NCI-H526 treated with DMSO at 0.1 percent for 48 hours (cell line): ENCODE results near the gene IL18.
"Not testable (repeated sequence)": the region's sequence is repeated elsewhere in the genome, so short reads cannot be mapped to it uniquely, and the experiment has no call there.

Source experiments
- DNase-seq: peaks from one replicate; lab custom pipeline; 2025; lab: John Stamatoyannopoulos, UW

IL18 gene

DNA sequence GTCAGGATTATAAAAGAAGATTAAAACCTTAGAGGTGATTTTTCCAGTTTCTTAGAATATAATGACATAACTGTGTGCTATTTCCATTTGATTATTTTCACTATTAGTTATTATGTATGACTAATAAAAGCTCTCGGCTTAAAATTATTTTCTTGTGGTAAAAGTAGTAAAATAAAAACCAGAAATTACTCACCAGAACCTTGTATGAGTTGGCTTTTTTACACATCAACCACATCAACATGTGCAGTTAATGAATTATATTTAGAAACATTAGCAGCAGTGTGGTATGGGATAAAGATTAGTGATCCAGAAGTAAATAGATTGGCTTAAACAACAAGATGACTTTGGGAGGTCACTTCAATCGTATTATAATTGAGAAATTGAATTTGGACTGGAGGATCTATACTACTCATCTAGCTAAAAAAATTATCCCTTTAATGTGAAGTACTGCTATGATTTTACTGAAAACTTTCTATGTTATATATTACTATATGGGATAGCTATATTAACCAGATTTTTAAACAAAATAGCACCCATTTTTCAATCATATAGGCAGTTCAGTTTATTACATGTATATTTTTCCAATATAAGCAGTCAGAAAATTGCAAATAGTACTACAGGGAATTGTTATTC is 8.6 kb upstream of the IL18 start:
- no peak for DNase-seq

DNA sequence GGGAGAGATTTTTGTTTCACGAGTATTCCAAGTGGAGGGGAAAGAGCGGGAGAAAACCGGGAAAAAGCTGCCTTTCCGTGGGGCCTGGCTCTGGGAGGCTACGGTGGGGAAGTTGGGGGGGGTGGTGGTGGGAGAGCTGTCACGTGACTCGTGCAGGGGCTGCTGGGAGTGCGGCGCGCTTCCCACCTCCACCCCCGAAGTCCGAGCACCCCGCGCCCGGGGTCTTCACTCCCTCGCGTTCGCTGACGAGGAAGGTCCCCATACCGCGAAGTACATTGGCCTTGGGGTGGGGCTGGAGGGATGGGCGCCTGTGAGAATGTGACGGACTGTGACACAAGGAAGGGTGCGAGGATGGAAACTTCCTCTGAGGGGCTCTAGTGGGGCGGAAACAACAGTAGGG is 3.3 kb upstream of the IL18 start, which contains the start of gene TEX12:
TEX12 (plus strand) TSS at position 228 of the 400 bp plus-strand sequence. CDS start 1,897 bp downstream, outside the sequence.
- DNase-seq, result no peak

DNA sequence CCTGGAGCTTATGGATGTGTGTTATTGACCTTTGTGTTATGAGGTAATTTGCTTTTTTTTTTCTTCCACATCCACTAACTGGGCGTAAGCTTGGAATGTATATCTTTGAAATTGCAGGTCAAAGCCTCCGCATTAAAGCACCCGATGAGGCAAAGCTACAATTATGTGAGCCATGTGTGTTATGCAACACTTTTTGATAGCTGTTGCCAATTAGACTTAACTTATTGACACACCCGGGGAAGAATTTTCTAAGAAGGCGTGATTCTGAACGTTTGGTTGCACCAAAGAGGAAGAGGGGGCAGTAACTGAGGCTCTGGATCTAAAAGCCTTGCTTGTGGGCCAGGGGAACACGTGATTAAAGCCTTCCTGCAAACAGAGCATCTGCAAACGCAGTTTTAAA is 2.7 kb upstream of the IL18 start:
- DNase-seq, result no peak

DNA sequence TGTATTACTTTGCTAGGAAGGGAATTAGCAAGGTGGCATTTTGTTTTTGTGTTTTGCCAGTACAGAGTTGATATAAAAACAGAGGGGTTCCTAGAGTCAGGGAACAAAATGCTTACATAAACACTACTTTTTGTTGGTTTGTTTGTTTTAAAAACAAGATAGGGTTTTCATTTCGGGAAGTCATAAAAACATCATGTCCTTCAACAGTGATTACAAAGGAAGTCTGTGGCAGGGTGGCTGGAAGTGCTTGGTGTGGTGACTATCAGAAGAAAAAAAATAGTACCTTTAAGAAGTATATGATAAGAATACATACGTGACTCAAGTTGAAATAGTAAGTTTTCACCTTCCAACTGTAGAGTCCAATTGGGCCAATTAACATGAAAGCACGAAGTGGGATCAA is 1.2 kb upstream of the IL18 start:
- DNase-seq, result no peak

DNA sequence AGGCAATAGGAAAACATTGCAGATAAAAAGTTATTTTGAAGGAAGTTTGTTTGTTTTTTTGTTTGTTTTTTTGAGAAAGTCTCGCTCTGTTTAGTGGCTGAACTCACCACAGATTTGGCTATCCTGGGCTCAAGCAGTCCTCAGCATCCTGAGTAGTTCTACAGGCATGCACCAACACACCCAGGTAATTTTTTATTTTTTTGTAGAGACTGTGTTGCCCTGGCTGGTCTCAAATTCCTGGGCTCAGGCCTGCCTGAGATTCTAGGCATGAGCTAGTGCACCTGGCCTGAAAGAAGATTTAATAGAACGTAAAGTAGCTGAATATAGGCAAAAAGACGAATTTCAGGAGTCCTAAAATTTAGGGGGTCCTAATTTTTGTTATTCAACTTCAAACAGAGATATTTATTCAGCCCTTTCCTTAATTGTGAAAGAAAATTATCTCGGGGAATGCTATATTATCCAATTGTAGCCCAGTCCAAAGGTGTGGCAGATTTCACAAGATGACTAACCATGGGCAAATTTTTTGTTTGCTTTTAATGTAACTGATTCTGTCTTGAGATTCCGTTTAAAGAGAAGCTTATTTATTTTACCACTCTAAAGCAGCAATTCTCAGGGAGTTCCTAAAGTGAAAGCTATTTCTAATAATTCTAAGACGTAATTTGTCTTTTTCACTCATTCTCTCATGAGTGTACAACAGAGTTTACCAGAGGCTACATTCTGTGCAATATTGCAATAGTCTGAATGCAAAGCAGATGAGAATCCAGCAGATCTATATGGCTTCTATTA is 940 bp downstream of the IL18 start:
- no peak for DNase-seq

DNA sequence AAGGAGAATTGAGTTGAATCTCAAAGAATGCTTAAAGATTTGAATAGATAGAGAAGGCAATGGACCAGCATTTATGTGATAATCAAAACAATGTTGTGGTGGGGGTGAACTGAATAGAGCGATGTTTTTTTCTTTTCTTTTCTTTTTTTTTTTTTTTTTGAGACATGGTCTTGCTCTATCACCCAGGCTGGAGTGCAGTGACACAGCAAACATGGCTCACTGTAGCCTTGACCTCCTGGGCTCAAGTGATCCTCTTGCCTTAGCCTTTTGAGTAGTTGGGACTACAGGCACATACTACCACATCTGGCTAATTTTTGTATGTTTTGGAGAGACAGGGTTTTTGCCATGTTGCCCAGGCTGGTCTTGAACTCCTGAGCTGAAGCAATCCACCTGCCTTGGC is 1.7 kb downstream of the IL18 start:
- not testable (repeated sequence) for DNase-seq

DNA sequence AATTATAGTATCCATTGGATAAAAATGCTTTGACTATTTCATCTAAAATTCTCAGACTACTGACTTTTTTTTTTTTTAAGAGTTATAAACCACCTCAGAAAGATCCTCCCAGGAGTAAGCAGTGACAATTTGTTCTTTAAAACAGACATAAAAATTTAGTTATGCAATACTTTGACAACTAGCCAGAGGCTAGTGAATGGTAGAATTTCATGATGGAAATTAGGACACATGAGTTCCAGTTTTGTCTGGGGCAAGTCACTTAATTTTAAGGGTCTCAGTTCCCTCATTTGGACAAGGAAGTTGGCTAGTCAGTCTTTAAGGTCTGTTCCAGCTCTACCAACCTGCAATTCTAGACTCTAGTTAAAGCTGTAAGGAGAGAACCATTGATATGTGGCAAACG is 2.9 kb downstream of the IL18 start:
- no peak for DNase-seq

DNA sequence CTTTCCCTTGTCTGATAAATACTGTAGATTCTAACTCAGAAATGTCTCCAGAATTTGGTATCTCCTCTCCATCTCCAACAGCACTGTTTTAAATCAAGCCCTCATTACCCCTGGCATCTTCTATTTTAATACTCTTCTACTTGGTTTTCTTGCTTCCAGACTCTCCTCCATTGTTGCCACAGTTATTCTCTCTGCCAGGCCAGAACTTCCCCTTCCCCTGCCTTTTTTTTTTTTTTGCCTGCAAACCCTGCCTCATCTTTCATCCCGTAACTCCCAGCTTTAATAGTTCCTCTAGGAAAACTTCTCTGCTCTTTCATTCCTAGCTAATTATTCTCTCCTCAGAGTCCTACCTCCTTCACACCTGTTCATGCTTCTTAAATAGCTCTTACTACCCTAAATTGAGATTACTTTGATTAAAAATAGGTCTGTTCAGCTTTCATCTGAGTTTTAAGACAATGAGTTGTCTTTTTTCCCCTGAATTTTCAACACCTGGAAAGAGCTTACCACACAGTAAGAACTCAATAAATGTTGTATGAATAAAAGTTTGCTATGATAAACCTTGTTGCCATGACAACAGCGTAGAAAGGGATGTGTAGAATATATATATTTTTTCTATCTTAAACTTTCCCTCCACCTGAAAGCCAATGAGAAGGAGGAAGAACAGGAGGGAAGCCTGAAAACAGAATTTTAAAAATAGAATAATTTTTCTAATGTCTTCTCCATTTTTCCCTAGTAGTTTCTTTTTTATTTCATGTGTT is 3.6 kb downstream of the IL18 start:
- DNase-seq, result no peak

DNA sequence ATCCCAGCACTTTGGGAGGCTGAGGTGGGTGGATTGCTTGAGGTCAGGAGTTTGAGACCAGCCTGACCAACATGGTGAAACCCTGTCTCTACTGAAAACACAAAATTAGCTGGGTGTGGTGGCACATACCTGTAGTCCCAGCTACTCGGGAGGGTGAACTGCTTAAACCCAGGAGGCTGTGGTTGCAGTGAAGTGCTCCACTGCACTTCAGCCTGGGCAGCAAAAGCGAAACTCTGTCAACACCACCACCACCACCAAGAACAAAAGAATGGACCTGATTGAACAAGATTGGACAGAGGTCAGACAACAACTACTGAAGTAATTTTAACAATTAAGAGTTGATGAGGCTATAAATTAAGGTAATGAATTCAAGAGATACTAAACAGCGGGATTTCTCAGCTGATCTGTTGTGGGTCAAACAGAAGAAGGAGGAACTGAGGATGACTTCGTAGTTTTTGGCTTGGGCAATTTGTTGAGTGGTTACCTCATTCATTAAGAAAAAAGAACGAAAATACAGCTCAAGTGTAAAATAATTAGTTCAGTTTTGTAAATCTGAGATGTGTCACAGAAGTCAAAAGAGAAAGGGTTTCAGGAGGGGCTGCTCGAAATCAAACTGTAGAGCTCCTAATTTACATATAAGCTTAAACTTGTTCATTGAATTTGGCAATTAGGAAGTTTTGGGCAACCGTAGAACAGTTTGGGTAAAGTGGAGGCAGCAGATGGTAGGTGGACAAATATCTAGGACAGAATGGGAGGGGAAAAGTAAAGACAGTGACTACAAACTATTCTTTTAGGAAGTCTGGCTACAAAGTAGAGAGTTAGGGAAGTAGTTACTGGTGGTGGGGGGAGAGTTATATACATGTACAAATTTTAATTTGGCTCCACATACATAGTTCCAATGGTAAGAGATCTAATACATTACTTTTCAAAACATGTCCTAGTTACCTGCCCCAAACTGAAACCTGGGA is 4.5 kb downstream of the IL18 start:
- no peak for DNase-seq

DNA sequence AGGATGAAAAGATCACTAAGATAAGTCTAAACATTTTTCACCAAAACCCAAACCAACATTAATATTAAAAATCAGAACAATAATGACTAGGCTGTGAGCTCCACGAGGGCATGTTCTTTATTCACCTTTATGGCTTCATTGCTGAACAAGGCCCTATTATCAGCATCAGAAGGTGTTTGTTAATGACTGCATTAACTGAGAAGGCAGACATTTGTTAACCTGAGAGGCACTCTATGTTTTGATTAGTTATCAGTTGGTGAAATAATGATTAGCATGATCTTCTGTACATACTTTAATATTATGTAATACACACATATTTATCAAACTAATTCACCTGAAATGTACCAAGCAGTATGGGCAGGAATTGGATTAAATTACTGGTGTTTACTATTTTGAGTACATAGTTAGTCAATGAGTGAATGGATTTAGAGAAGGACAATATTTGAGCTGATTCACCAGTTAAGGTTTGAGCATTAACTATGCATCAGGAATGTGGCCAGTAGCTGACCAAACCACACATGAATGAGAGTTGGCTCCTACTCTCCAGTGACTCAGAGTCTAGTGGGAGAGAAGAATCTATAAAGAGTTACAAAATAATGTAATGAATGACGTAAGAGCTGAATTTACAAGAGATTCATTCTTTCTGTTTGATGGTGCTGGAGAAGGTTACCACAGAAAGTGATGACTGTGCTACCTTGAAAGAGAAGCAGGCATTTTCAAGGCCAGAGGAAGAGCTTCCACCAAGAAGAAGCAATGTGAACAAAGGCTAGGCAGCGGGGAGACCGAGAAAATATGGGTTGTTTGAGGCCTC is 6.7 kb downstream of the IL18 start:
- DNase-seq, result no peak

DNA sequence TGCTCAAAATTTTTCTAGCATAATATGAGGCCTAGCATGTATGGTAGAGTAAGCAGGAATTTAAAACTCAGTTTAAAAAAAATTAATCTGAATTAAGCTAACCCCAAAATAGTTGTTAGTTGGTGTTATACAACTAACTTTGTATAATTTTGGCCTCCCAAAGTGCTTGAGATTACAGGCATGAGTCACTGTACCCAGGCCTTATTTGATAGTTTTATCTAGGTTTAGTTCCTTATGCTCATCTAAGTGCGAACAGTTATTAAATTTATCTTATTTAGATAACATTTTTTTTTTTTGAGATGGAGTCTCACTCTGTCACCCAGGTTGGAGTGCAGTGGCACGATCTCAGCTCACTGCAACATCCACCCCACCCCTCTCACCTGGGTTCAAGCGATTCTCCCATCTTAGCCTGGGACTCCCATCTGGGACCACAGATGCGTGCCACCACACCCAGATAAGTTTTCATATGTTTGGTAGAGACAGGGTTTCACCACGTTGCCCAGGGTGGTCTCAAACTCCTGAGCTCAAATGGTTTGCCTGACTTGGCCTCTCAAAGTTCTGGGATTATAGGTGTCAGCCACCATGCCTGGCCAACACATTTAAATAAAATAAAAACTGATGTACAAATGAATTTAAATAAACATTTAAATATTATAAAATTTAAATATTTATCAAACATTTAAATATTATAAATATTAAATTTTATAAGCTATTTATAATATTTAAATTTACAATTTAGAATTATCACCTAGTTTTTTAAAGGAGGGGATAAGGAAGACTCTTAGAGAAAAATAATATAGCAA is 7.5 kb downstream of the IL18 start:
- no peak for DNase-seq

DNA sequence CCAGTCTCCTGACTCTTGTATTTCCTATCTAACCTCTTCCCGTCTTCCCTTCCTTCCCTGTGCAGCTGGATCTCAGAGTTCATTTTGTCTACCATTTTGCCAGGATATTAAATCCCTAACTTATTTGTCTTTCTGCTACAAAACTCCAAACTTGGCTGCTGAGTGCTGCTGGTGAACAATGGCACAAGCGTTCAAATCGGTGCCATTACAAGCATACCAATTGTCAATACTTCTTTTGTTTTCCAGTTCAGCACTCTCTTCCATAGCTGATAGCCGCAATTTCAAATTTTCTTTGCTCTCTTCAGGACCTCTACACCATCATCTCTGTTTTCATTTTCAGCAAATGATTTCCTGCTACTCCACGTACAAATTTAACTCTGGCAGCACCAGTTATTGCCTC is 13.4 kb downstream of the IL18 start:
- DNase-seq, result no peak

DNA sequence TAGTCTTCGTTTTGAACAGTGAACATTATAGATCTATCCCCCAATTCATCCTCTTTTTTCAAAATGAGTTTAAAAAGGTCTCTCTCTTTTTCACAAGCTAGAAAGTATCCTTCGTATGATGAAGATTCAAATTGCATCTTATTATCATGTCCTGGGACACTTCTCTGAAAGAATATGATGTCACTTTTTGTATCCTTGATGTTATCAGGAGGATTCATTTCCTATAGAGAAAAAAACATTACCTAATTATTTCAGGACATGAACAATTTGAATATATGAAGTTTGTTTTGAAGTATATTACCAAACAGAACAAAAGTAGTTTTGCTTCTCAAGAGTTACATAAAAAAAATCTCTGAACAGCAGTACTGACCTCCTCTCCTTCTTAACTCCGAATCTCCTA is 20.3 kb downstream of the IL18 start:
- DNase-seq, result no peak

DNA sequence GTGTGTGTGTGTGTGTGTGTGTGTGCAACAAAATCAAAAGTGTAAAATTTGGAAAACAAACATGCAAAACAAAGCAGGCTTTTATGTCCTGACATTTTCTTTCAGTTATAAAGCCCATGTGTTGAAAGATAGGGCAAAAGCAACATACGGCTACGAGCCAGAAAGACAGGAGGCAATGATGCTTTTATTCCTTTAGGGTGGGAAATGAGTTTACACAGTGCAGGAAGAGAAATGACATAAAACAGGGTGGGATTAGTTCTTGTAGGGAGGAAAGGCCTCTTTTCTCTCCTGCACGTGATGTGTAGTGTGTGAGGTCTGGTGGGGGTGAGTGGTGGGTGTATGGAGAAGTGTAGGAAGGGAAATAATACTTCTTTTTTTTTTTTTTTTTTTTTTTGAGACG is 29.4 kb downstream of the IL18 start:
- DNase-seq, result no peak

DNA sequence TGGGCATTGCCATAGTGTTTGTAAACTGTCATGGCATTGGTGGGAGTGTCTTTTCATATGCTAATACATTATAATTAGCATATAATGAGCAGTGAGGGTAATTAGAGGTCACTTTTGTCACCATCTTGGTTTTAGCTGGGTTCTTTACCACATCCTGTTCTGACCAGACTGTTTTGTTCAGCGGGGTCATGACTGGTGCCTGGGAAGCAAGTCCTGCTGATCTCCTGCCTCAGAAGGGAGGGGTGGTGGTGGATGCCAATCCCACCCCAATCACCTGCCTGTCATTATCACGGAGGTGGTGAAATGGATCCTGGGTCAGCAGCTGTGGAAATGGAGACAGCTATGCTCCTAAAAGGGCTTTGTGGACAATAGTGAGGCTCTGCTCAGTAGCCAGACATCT is 31.2 kb downstream of the IL18 start:
- no peak for DNase-seq

DNA sequence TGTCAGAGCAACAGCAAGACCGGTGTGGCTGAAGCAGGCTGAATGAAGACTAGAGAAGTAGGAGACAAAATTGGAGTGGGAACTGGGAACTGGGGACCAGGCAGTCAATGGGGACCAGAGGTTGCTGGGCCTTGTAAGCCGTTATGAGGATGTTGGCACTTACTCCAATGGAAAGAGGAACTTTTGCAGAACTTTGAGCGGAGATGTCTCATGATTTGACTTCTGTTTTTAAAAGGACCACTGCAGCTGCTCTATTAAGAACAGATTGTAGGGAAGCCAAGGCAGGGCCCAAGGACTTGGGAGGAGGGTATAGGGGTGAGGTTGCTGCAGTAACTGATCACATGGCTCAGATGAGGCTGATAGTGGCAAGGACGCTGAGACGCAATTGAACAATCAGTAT is 34.2 kb downstream of the IL18 start:
- no peak for DNase-seq

DNA sequence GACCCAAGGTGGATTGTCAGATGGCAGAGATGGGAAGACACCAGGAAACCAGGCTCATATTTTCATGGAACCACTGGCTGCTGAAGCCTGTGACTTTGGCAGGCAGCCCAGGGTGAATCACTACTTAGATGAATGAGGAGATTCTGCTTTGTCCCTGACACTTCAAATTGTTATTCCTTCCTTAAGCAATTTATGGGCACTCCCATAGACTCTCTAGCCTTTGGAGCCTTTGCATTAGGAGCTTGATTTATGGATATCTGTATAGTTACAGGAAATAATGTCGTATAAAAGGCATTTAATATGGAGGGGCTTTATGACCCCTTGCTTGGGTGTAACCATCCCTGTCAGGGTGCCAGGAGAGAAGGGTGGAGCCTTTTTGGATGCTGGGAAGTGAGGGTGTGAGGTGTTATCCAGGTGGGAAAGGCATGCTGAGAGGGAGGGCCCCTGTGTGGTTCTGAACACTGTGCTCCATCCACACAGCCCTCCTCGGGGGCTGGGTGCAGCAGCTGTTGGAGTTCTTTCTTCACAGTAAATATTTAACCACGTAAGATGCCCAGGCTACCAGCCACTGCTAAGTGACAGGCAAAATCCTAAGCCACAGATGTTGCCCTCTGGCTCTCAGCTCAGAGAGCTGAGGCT is 35.3 kb downstream of the IL18 start:
- DNase-seq, result no peak

DNA sequence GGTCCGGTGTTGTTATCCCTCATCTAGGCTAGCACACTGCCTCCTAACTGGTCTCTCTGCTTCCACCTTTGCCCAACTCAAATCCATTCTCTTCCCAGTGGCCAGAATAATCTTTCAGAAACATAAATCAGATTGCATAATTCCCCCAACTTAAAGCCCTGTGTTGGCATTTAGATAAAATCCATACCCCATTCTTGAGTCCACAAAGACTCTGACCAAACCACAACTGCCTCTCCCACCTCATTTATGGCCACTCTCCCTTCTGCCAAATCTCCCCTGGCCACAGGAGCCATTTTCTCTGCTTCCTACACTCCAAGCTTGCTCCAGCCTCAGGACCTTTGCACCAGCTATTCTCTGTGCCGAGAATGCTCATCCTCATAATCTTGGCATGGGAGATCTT is 36.8 kb downstream of the IL18 start:
- DNase-seq, result no peak

DNA sequence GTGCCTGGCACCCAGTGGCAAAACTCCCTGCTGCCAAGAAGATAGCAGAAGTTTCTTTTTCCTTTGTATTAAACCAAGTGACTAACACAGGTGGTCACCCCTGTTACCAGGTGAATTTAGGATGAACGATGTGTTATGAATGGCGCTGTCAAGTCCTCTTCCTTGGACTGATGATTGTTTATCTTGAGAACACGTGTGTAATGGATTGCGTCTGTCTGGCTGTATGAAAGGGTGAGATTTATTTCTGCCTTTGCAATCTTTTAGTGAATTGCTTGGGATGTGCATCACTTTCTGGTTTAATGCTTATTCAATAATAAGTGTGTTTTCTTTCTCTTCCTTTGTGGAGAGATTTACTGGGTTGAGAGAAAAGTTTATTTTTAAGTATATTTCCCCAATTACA is 40.8 kb downstream of the IL18 start:
- no peak for DNase-seq
